Endothelial cell of umbilical vein (primary cell): ENCODE results near the gene CHSY3. TPM values are rescaled to one million over a fixed set of nuclear protein-coding genes. Genes with fewer than 3 reads are reported as not detected.

ENCODE experiments used
- BruUV-seq: library from RNA; stranded (reverse); fragments of 400-500 nt; replicated peaks from 2 replicates; lab custom pipeline; 2021; lab: Mats Ljungman, UMichigan
- CTCF ChIA-PET: fragments of 300-600, 350-600 bp; sonication (Branson Sonifier 250); formaldehyde crosslinking; loops from one replicate; lab custom pipeline; 2021; ENCODE audit warnings: antibody characterized with exemption, inconsistent platforms; lab: Charles Lee
- POLR2A ChIA-PET: fragments of 300-600, 350-600 bp; sonication (Branson Sonifier 250); formaldehyde crosslinking; loops from one replicate; lab custom pipeline; 2021; ENCODE audit warnings: antibody characterized with exemption, inconsistent platforms; lab: Charles Lee
- DNase-seq: peaks from one replicate; pipeline ENCODE4 v3.0.0-alpha.2; 2011; ENCODE audit warnings: low read depth, low spot score
- FAIRE-seq: peaks from 2 replicates; lab custom pipeline; 2011; peaks lifted over from hg19 to GRCh38; lab: Jason Lieb, UNC
- H2AFZ ChIP-seq: 2 replicates; pipeline ENCODE4 v1.6.0; 2012; ENCODE audit warnings: low read depth, low read length, control low read depth, inconsistent platforms
- H3K27ac ChIP-seq: 2 replicates; pipeline ENCODE4 v1.5.1; 2011; ENCODE audit warnings: low read depth, mild to moderate bottlenecking, control low read depth, low read length, moderate library complexity; ENCODE audit not compliant: insufficient read depth
- H3K27me3 ChIP-seq, 2 experiments: 2 replicates each; pipeline versions ENCODE4 v1.6.0 to v1.6.1; 2011; ENCODE audit warnings: low read length in 2 of 2, mixed read lengths in 1 of 2; ENCODE audit not compliant: control insufficient read depth in 2 of 2, insufficient read depth in 2 of 2
- H3K36me3 ChIP-seq, 2 experiments: 2 replicates in 1 of 2; 3 replicates in 1 of 2; pipeline ENCODE4 v1.5.1; 2011; ENCODE audit warnings: low read length in 2 of 2, mild to moderate bottlenecking in 1 of 2, moderate library complexity in 1 of 2; ENCODE audit not compliant: control insufficient read depth in 2 of 2, insufficient read depth in 2 of 2; ENCODE audit errors: extremely low read depth in 1 of 2
- H3K4me1 ChIP-seq: 3 replicates; pipeline ENCODE4 v1.5.1; 2011; ENCODE audit warnings: mild to moderate bottlenecking, low read length; ENCODE audit not compliant: control insufficient read depth, insufficient read depth; ENCODE audit errors: extremely low read depth
- H3K4me2 ChIP-seq: 2 replicates; pipeline ENCODE4 v1.6.1; 2011; ENCODE audit warnings: low read length, control low read depth, mixed read lengths; ENCODE audit not compliant: insufficient read depth
- H3K4me3 ChIP-seq, 3 experiments: fragments of 200-600 bp in 1 of 3; sonication (generic), shearing (Covaris generic) in 1 of 3; replicated peaks in 1 of 3; 2 replicates each; pipeline ENCODE4 v1.5.1; 2011 to 2016; ENCODE audit warnings: control low read depth in 3 of 3, low read length in 3 of 3, mild to moderate bottlenecking in 2 of 3, inconsistent platforms in 1 of 3, low read depth in 1 of 3, moderate library complexity in 1 of 3; ENCODE audit not compliant: insufficient read depth in 1 of 3
- H3K79me2 ChIP-seq: 2 replicates; pipeline ENCODE4 v1.6.0; 2012; ENCODE audit warnings: low read length, inconsistent platforms; ENCODE audit not compliant: control insufficient read depth, insufficient read depth
- H3K9ac ChIP-seq: replicated peaks from 2 replicates; pipeline ENCODE3; 2011; ENCODE audit warnings: low read length, control low read depth; ENCODE audit not compliant: insufficient read depth; ENCODE audit errors: extremely low read depth
- H3K9me1 ChIP-seq: replicated peaks from 3 replicates; pipeline ENCODE4 v1.6.0; 2011; ENCODE audit warnings: mild to moderate bottlenecking, low read length; ENCODE audit not compliant: control insufficient read depth, insufficient read depth; ENCODE audit errors: extremely low read depth
- H3K9me3 ChIP-seq: replicated peaks from 2 replicates; pipeline ENCODE4 v1.5.1; 2012; ENCODE audit warnings: low read length, inconsistent platforms; ENCODE audit not compliant: control insufficient read depth, insufficient read depth
- H4K20me1 ChIP-seq: replicated peaks from 2 replicates; pipeline ENCODE3; 2011; ENCODE audit warnings: mild to moderate bottlenecking, low read length; ENCODE audit not compliant: control insufficient read depth, insufficient read depth; ENCODE audit errors: extremely low read depth
- CTCF ChIP-seq, 2 donors: IDR thresholded peaks; 1 replicate in 1 of 2; 2 replicates in 1 of 2; pipeline ENCODE4 v1.5.1; 2011; ENCODE audit warnings: low read length in 2 of 2, mild to moderate bottlenecking in 2 of 2, moderate library complexity in 2 of 2, control low read depth in 1 of 2, inconsistent platforms in 1 of 2, low read depth in 1 of 2; ENCODE audit not compliant: insufficient read depth in 1 of 2; ENCODE audit errors: extremely low read depth in 1 of 2
- EZH2 ChIP-seq: IDR thresholded peaks from 2 replicates; pipeline ENCODE4 v1.6.1; 2012; ENCODE audit warnings: borderline replicate concordance, low read depth, mild to moderate bottlenecking, moderate library complexity, low read length, inconsistent platforms; ENCODE audit not compliant: severe bottlenecking
- FOS ChIP-seq: IDR thresholded peaks from 2 replicates; pipeline ENCODE4 v1.6.1; 2011; ENCODE audit warnings: mild to moderate bottlenecking, low read length, moderate library complexity, borderline replicate concordance; ENCODE audit not compliant: insufficient read depth
- GATA2 ChIP-seq: IDR thresholded peaks from 2 replicates; pipeline ENCODE4 v1.7.0; 2011; ENCODE audit warnings: low read depth, mild to moderate bottlenecking, moderate library complexity, mixed read lengths, low read length; ENCODE audit not compliant: insufficient read length, insufficient read depth
- JUN ChIP-seq: IDR thresholded peaks from 2 replicates; pipeline ENCODE4 v1.6.1; 2011; ENCODE audit warnings: borderline replicate concordance, low read depth; ENCODE audit not compliant: insufficient read length, insufficient read depth
- MYC ChIP-seq: IDR thresholded peaks from one replicate; pipeline ENCODE4 v1.6.1; 2011; ENCODE audit warnings: mild to moderate bottlenecking, low read depth, low read length
- POLR2A ChIP-seq: IDR thresholded peaks from 2 replicates; pipeline ENCODE4 v1.6.1; 2012; ENCODE audit warnings: low read depth, mild to moderate bottlenecking, control low read depth, low read length
- POLR2AphosphoS5 ChIP-seq: IDR thresholded peaks from 2 replicates; pipeline ENCODE4 v1.6.1; 2012; ENCODE audit warnings: low read depth, mild to moderate bottlenecking, control low read depth, low read length, moderate library complexity; ENCODE audit not compliant: insufficient read depth
- dilution Hi-C: fragments of 300-500 bp; cut with MboI; formaldehyde crosslinking; loops from one replicate; pipeline ENCODE4 v1.15.0; 2019; ENCODE audit warnings: low sequenced_read_pairs; ENCODE audit not compliant: extremely low pct_ligation_motif_present
- intact Hi-C: fragments of 100-400 bp; cut with micrococcal nuclease; formaldehyde crosslinking; loops from one replicate; pipeline ENCODE4 v1.10.0; 2022
- polyA plus RNA-seq, 4 experiments: library from polyadenylated mRNA; depleted of rRNA in 3 of 4; stranded (reverse) in 3 of 4; unstranded in 1 of 4; fragments of >200 nt; gene quantifications; 2 replicates each; pipeline versions ENCODE4 v1.2.1 to v1.2.3, GENCODE V29; 2011 to 2012; ENCODE audit warnings: missing spikeins in 1 of 4
- total RNA-seq: library from RNA; stranded (reverse); gene quantifications from 2 replicates; pipeline ENCODE4 v1.2.3, GENCODE V29; 2021
- TF ChIP-seq, protein P1 (sequence below): IDR thresholded peaks from 2 replicates; pipeline ENCODE4 v1.6.1; 2011; ENCODE audit not compliant: insufficient read depth, insufficient read length

Gene CHSY3
- total and polyA plus RNA-seq, 2 donors (not counting 3 experiments of a cell fraction or from before 2014, with no cell fraction given), result 2.2 to 8.4 TPM

DNA sequence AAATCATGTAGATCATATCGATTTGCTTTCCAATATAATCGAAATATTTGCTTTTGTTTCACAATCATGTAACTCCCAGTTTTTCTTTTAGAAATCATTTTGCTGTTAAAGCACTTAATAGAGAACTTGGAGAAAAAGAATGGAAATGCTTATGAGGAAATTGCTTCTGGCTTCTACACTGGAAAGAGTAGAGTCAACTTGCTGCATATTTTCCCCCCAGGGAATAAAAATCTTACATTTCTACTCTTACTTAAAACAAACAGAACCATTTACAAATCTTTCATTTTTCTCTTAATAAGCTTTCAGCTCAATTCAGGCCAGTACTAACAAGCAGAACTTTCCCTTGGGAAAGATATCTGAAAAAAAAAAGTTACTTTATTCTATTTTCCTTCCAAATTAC lies 312.0 kb downstream of the CHSY3 start:
- no peak for FAIRE-seq
- dilution Hi-C loops, result no loop called here
- H3K9me3 ChIP-seq, result no peaks in the 10 kb centered on the region
- H3K36me3 ChIP-seq, result no peaks in the 10 kb centered on the region
- H3K4me2 ChIP-seq, result no peak overlapping the region
- no peaks in the 10 kb centered on the region for H3K79me2 ChIP-seq
- H3K27me3 ChIP-seq, result no peaks in the 10 kb centered on the region
- H3K9me1 ChIP-seq, result no peaks in the 10 kb centered on the region
- CTCF ChIA-PET, result interaction anchor here (1.7 kb wide), 1 partner anchor 21 kb away, joined by 5 read pairs; no protein-coding TSS in a partner anchor
- no peaks in the 10 kb centered on the region for H3K4me1 ChIP-seq
- H4K20me1 ChIP-seq, result no peaks in the 10 kb centered on the region
- no peak overlapping the region for H3K4me3 ChIP-seq
- intact Hi-C loops, result no loop called here
- no peak overlapping the region for H2AFZ ChIP-seq
- POLR2A ChIA-PET, result no interaction called here
- no peak for DNase-seq
- no peak overlapping the region for H3K9ac ChIP-seq
- no peak for TF ChIP-seq FOS
- TF ChIP-seq, protein P1, sequence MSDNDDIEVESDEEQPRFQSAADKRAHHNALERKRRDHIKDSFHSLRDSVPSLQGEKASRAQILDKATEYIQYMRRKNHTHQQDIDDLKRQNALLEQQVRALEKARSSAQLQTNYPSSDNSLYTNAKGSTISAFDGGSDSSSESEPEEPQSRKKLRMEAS, result no peak
- no peak for TF ChIP-seq POLR2AphosphoS5
- TF ChIP-seq EZH2, result no peak
- no peak for TF ChIP-seq JUN
- TF ChIP-seq CTCF (IDR thresholded peaks at IDR 0.05; ENCODE audit: extremely low read depth in 1 of 2, insufficient read depth in 1 of 2, low read depth in 1 of 2, low read length in 2 of 2), result no peak
- no peak for TF ChIP-seq GATA2
- no peak for TF ChIP-seq POLR2A
- no peak for TF ChIP-seq MYC
- H3K27ac ChIP-seq, result no peak overlapping the region
- BruUV-seq, result no TSS peak
